Skeletal muscle tissue (tissue), 4 donors: Measurements from ENCODE around the gene KANK4. TPM values are rescaled to one million over a fixed set of nuclear protein-coding genes. Genes with fewer than 3 reads are reported as not detected.

Experiments
- H3K27ac ChIP-seq: one replicate; pipeline ENCODE4 v1.7.0; 2013; ENCODE audit warnings: mild to moderate bottlenecking, low read depth, low read length, inconsistent platforms
- H3K27me3 ChIP-seq, 3 donors: one replicate each; pipeline ENCODE4 v1.7.0; 2013; ENCODE audit warnings: low read length in 3 of 3; ENCODE audit not compliant: control insufficient read depth in 3 of 3, insufficient read depth in 3 of 3
- H3K36me3 ChIP-seq, 3 donors: one replicate each; pipeline ENCODE4 v1.7.0; 2013; ENCODE audit warnings: low read length in 3 of 3; ENCODE audit not compliant: control insufficient read depth in 3 of 3, insufficient read depth in 3 of 3
- H3K4me1 ChIP-seq, 3 donors: one replicate each; pipeline ENCODE4 v1.7.0; 2013; ENCODE audit warnings: low read length in 3 of 3, mild to moderate bottlenecking in 3 of 3; ENCODE audit not compliant: control insufficient read depth in 3 of 3, insufficient read depth in 3 of 3
- H3K4me3 ChIP-seq, 3 donors: one replicate each; pipeline ENCODE4 v1.7.0; 2013; ENCODE audit warnings: low read length in 3 of 3
- H3K9ac ChIP-seq, 3 donors: one replicate each; pipeline ENCODE4 v1.7.0; 2013; ENCODE audit warnings: low read length in 3 of 3, mild to moderate bottlenecking in 3 of 3, moderate library complexity in 2 of 3, low read depth in 1 of 3
- H3K9me3 ChIP-seq, 3 donors: one replicate each; pipeline ENCODE4 v1.7.0; 2013; ENCODE audit warnings: low read length in 3 of 3; ENCODE audit not compliant: control insufficient read depth in 3 of 3
- total RNA-seq: library from RNA; depleted of rRNA; stranded (reverse); fragments of >200 nt; gene quantifications from one replicate; pipeline ENCODE4 v1.2.3, GENCODE V29; 2014
- donor health status: Osteomylitis.

The KANK4 gene
- total RNA-seq, 1 donor from 2014 or later, result 8.4 TPM

DNA sequence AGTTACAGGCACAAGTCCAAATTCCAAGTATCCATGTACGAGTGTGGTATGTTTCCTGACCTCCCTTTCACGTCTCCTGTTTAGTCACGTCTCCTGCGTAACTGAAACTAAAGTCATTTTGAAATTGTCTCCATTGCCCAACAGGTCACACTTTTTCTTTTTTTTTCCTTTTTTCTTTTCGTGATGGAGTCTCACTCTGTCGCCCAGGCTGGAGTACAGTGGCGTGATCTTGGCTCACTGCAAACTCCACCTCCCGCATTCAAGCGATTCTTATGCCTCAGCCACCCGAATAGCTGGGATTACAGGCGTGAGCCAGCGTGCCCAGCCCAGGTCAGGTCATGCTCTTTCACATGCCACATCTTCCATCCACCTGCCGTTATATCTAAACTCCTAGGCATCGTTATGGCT, 86.4 kb downstream of the KANK4 start:
- H3K9ac ChIP-seq, result no peak overlapping the region
- no peak overlapping the region for H3K4me3 ChIP-seq
- no peaks in the 10 kb centered on the region for H3K36me3 ChIP-seq
- no peak overlapping the region for H3K27ac ChIP-seq
- H3K4me1 ChIP-seq, result no peaks in the 10 kb centered on the region
- no peaks in the 10 kb centered on the region for H3K9me3 ChIP-seq
- peaks cover 3 to 7% (median 3%) of the 10 kb centered on the region in 3 donors for H3K27me3 ChIP-seq

DNA sequence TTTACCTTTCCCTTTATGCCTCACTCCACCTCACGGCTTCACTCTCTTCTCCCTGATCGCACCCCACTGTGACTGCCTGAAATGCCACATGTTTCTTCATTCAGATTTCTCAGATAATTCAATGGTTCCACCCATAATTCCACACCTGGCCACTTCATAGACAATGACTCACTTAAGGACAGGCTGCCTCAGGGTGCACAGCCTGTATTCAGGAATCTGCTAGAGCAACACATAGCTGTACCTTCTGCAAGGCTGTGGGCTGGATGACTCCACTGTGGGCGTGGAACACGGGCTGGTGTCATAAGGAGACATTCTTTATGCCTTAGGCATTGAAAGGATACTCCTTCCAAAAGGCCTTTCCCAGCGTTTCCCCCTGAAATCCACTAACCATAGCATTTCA, 88.5 kb downstream of the KANK4 start:
- H3K27ac ChIP-seq, result no peak overlapping the region
- no peaks in the 10 kb centered on the region for H3K4me1 ChIP-seq
- H3K9me3 ChIP-seq, result no peaks in the 10 kb centered on the region
- H3K4me3 ChIP-seq, result no peak overlapping the region
- peaks cover 3 to 7% (median 3%) of the 10 kb centered on the region in 3 donors for H3K27me3 ChIP-seq
- H3K9ac ChIP-seq, result no peak overlapping the region
- no peaks in the 10 kb centered on the region for H3K36me3 ChIP-seq

GRCh38 chr1:62229932-62230331, 89.3 kb downstream of the KANK4 start:
- no peak overlapping the region for H3K27ac ChIP-seq
- H3K4me1 ChIP-seq, result no peaks in the 10 kb centered on the region
- no peak overlapping the region for H3K9ac ChIP-seq
- H3K27me3 ChIP-seq, result peaks cover 3 to 7% (median 3%) of the 10 kb centered on the region in 3 donors
- H3K9me3 ChIP-seq, result no peaks in the 10 kb centered on the region
- H3K4me3 ChIP-seq, result no peak overlapping the region
- H3K36me3 ChIP-seq, result no peaks in the 10 kb centered on the region

GRCh38 chr1:62229468-62229867, 89.8 kb downstream of the KANK4 start:
- H3K36me3 ChIP-seq, result no peaks in the 10 kb centered on the region
- no peak overlapping the region for H3K9ac ChIP-seq
- no peaks in the 10 kb centered on the region for H3K4me1 ChIP-seq
- peaks cover 3 to 7% (median 3%) of the 10 kb centered on the region in 3 donors for H3K27me3 ChIP-seq
- H3K27ac ChIP-seq, result no peak overlapping the region
- no peak overlapping the region for H3K4me3 ChIP-seq
- H3K9me3 ChIP-seq, result no peaks in the 10 kb centered on the region

GRCh38 chr1:62228883-62229187, 90.4 kb downstream of the KANK4 start:
- H3K9me3 ChIP-seq, result no peaks in the 10 kb centered on the region
- H3K27me3 ChIP-seq, result peaks cover under 1 to 7% (median 3%) of the 10 kb centered on the region in 3 donors
- no peak overlapping the region for H3K9ac ChIP-seq
- no peak overlapping the region for H3K27ac ChIP-seq
- H3K36me3 ChIP-seq, result no peaks in the 10 kb centered on the region
- no peak overlapping the region for H3K4me3 ChIP-seq
- H3K4me1 ChIP-seq, result no peaks in the 10 kb centered on the region

- Histone ChIP-seq H3K9me3 (no peaks in the 10 kb centered on the region), H3K4me3 (no peak overlapping the region), H3K27me3 (peaks cover 0 to 7% (median 3%) of the 10 kb centered on the region in 3 donors), H3K36me3 (no peaks in the 10 kb centered on the region), H3K4me1 (no peaks in the 10 kb centered on the region), H3K9ac (no peak overlapping the region), H3K27ac (no peak overlapping the region)
Observed at GRCh38 chr1:62228136-62228882, 90.9 kb downstream of the KANK4 start.

DNA sequence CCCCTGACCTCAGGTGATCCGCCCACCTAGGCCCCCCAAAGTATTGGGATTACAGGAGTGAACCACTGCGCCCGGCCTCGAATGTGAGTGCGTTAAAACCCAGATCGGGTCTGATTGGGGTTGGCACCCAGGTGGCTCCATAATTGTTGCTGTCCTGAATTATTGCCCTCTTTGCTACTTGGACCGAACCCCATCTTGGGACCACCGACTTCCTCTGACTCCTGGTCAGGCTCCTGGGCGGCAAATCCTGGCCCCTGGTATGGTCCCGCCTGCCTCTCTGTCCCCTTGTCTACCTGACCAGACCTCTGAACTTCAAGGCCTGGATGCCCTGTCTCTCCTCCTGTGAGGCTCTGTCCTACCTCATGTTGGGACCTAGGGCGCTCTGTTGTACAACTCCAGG, 91.7 kb downstream of the KANK4 start:
- Histone ChIP-seq H3K4me1 (no peaks in the 10 kb centered on the region), H3K9me3 (no peaks in the 10 kb centered on the region), H3K27me3 (peaks cover 0 to 7% (median 3%) of the 10 kb centered on the region in 3 donors), H3K27ac (no peak overlapping the region), H3K9ac (no peak overlapping the region), H3K4me3 (no peak overlapping the region), H3K36me3 (no peaks in the 10 kb centered on the region)

GRCh38 chr1:62224182-62224581, 95.1 kb downstream of the KANK4 start:
- Histone ChIP-seq H3K4me1 (no peaks in the 10 kb centered on the region), H3K9me3 (no peaks in the 10 kb centered on the region), H3K4me3 (no peak overlapping the region)

GRCh38 chr1:62222321-62222720, 96.9 kb downstream of the KANK4 start:
- Histone ChIP-seq H3K27ac (no peak overlapping the region), H3K4me1 (no peaks in the 10 kb centered on the region), H3K9me3 (no peaks in the 10 kb centered on the region), H3K9ac (no peak overlapping the region), H3K36me3 (no peaks in the 10 kb centered on the region), H3K27me3 (no peaks in the 10 kb centered on the region), H3K4me3 (no peak overlapping the region)

More at GRCh38 chr1:62224182-62224581, 95.1 kb downstream of the KANK4 start:
- Histone ChIP-seq H3K36me3 (no peaks in the 10 kb centered on the region), H3K27ac (no peak overlapping the region), H3K27me3 (peaks cover 0 to 7% (median 3%) of the 10 kb centered on the region in 3 donors), H3K9ac (no peak overlapping the region)

GRCh38 chr1:62221171-62221570, 98.1 kb downstream of the KANK4 start:
- Histone ChIP-seq H3K27me3 (no peaks in the 10 kb centered on the region), H3K27ac (no peak overlapping the region), H3K9me3 (no peaks in the 10 kb centered on the region), H3K9ac (no peak overlapping the region), H3K4me3 (no peak overlapping the region), H3K4me1 (no peaks in the 10 kb centered on the region), H3K36me3 (no peaks in the 10 kb centered on the region)
